ENCODE results near the gene BACE1-AS. TPM values are rescaled to one million over a fixed set of nuclear protein-coding genes. Genes with fewer than 3 reads are reported as not detected.

BACE1-AS gene
- 3.0 TPM for polyA plus RNA-seq (2012; ENCODE audit: insufficient read length, low read depth)

- no peak for TF ChIP-seq POLR2AphosphoS5 (IDR thresholded peaks at IDR 0.05; ENCODE audit: low read depth, low read length)
- no peak for TF ChIP-seq SIN3A (IDR thresholded peaks at IDR 0.05; ENCODE audit: borderline replicate concordance, insufficient read depth, low read length)
- TF ChIP-seq FOXP2 (optimal IDR thresholded peaks at IDR 0.05; ENCODE audit: borderline replicate concordance, extremely low read depth, extremely low read length, insufficient read depth), result no peak
- TF ChIP-seq TAF1 (IDR thresholded peaks at IDR 0.05; ENCODE audit: borderline replicate concordance, insufficient read depth, low read length), result no peak
- no peak for TF ChIP-seq REST (IDR thresholded peaks at IDR 0.05; ENCODE audit: insufficient read depth in 1 of 2, low read depth in 2 of 2, low read length in 2 of 2)
Measured at GRCh38 chr11:117290809-117291396, at the start of gene BACE1-AS. Gene BACE1-AS (plus strand): TSS chr11:117291346.

GRCh38 chr11:117248341-117248740, 42.8 kb upstream of the BACE1-AS start:
- no peak for TF ChIP-seq FOXP2 (optimal IDR thresholded peaks at IDR 0.05; ENCODE audit: borderline replicate concordance, extremely low read depth, extremely low read length, insufficient read depth)
- TF ChIP-seq REST (IDR thresholded peaks at IDR 0.05; ENCODE audit: insufficient read depth in 1 of 2, low read depth in 2 of 2, low read length in 2 of 2), result no peak
- TF ChIP-seq TAF1 (IDR thresholded peaks at IDR 0.05; ENCODE audit: borderline replicate concordance, insufficient read depth, low read length), result no peak
- no peak for TF ChIP-seq POLR2AphosphoS5 (IDR thresholded peaks at IDR 0.05; ENCODE audit: low read depth, low read length)
- TF ChIP-seq SIN3A (IDR thresholded peaks at IDR 0.05; ENCODE audit: borderline replicate concordance, insufficient read depth, low read length), result no peak

GRCh38 chr11:117249571-117249970, 41.6 kb upstream of the BACE1-AS start:
- no peak for TF ChIP-seq FOXP2 (optimal IDR thresholded peaks at IDR 0.05; ENCODE audit: borderline replicate concordance, extremely low read depth, extremely low read length, insufficient read depth)
- TF ChIP-seq TAF1 (IDR thresholded peaks at IDR 0.05; ENCODE audit: borderline replicate concordance, insufficient read depth, low read length), result no peak
- no peak for TF ChIP-seq REST (IDR thresholded peaks at IDR 0.05; ENCODE audit: insufficient read depth in 1 of 2, low read depth in 2 of 2, low read length in 2 of 2)
- TF ChIP-seq POLR2AphosphoS5 (IDR thresholded peaks at IDR 0.05; ENCODE audit: low read depth, low read length), result no peak
- no peak for TF ChIP-seq SIN3A (IDR thresholded peaks at IDR 0.05; ENCODE audit: borderline replicate concordance, insufficient read depth, low read length)

GRCh38 chr11:117251506-117251905, 39.6 kb upstream of the BACE1-AS start:
- TF ChIP-seq FOXP2 (optimal IDR thresholded peaks at IDR 0.05; ENCODE audit: borderline replicate concordance, extremely low read depth, extremely low read length, insufficient read depth), result no peak
- no peak for TF ChIP-seq REST (IDR thresholded peaks at IDR 0.05; ENCODE audit: insufficient read depth in 1 of 2, low read depth in 2 of 2, low read length in 2 of 2)
- no peak for TF ChIP-seq SIN3A (IDR thresholded peaks at IDR 0.05; ENCODE audit: borderline replicate concordance, insufficient read depth, low read length)
- TF ChIP-seq POLR2AphosphoS5 (IDR thresholded peaks at IDR 0.05; ENCODE audit: low read depth, low read length), result no peak
- no peak for TF ChIP-seq TAF1 (IDR thresholded peaks at IDR 0.05; ENCODE audit: borderline replicate concordance, insufficient read depth, low read length)

Measured in PFSK-1 (cell line).